ENCODE measurements around the gene RAB19.

DNA sequence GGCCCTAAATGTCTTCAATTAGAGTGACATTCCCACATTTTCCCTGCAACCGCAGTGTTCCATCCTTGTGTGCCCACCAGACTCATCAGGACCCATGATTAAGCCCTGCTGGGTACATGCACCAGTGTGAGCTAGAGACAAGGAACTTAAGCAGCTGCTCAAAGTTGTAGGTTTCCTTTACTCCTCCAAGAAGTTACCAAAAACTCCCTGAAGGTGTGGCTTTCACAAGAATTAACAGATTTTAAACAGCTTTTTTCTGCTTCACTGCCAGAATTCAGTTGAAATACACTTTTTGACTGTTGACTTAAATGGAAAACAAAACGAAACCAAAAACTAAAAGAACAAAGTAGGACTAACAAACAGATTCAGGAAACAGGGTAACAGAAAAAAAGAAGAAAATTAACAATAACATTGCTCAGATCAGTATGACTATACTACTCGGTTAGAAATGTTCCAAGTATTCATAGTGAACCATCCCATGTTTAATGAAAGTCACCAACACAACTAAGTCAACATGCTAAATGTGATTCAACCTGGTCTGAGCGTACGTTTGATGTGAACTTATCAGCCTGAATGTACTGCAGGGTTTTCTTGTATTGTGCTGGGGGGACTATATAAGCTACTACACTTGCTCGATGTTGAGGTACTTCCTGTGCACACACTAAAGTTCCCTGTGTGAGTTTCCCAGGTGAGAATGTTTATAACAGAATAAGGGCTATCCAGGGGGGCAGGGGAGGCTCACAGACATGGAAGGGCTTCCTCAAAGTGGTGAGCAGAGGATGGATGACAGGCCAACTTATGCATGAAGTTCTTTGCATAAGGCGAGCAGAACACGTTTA is 27.7 kb upstream of the RAB19 start:
- TF ChIP-seq MEIS1 (CRISPR knock-in tag; IDR thresholded peaks at IDR 0.05; ENCODE audit: borderline replicate concordance): no peak
- TF ChIP-seq ZNF350 (tag by site-specific recombination; IDR thresholded peaks at IDR 0.05): no peak
- TF ChIP-seq, protein P1, sequence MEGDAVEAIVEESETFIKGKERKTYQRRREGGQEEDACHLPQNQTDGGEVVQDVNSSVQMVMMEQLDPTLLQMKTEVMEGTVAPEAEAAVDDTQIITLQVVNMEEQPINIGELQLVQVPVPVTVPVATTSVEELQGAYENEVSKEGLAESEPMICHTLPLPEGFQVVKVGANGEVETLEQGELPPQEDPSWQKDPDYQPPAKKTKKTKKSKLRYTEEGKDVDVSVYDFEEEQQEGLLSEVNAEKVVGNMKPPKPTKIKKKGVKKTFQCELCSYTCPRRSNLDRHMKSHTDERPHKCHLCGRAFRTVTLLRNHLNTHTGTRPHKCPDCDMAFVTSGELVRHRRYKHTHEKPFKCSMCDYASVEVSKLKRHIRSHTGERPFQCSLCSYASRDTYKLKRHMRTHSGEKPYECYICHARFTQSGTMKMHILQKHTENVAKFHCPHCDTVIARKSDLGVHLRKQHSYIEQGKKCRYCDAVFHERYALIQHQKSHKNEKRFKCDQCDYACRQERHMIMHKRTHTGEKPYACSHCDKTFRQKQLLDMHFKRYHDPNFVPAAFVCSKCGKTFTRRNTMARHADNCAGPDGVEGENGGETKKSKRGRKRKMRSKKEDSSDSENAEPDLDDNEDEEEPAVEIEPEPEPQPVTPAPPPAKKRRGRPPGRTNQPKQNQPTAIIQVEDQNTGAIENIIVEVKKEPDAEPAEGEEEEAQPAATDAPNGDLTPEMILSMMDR (tag by site-specific recombination; IDR thresholded peaks at IDR 0.05): no peak
- no peak for TF ChIP-seq ZNF324 (tag by site-specific recombination; IDR thresholded peaks at IDR 0.05)
- no peak for TF ChIP-seq TCF7L2 (IDR thresholded peaks at IDR 0.05; ENCODE audit: borderline replicate concordance, low read depth, low read length)
- no peak for TF ChIP-seq ZNF121 (tag by site-specific recombination; IDR thresholded peaks at IDR 0.05)

Data from HEK293 (cell line).